ENCODE measurements around the gene MINDY2. TPM values are rescaled to one million over a fixed set of nuclear protein-coding genes. Genes with fewer than 3 reads are reported as not detected.

The MINDY2 gene
- total RNA-seq, 2 donors from 2014 or later, result 13.0 to 16.9 TPM

GRCh38 chr15:58748852-58749531 lies 22.1 kb upstream of the MINDY2 start:
- no peaks in the 10 kb centered on the region for H3K36me3 ChIP-seq
- intact Hi-C loops (cut with DNase I), result no loop called here

GRCh38 chr15:58749532-58750337 lies 21.4 kb upstream of the MINDY2 start, which contains the start of gene ADAM10:
ADAM10 (minus strand) TSS chr15:58749707; CDS start chr15:58749534, 173 bp downstream.
- peak; percentile 99 for DNase-seq
- no peaks in the 10 kb centered on the region for H3K9me3 ChIP-seq

More at GRCh38 chr15:58748852-58749531, 22.1 kb upstream of the MINDY2 start:
- Histone ChIP-seq H3K9me3 (no peaks in the 10 kb centered on the region), H3K27ac (peak overlapping the region; percentile 97), H3K4me3 (peak overlapping the region; percentile 67), H3K9ac (ENCODE audit: low read depth in 2 of 2, low read length in 2 of 2) (peak overlapping the region; percentile 87 to 96), H3K4me1 (no peaks in the 10 kb centered on the region), H3K27me3 (no peaks in the 10 kb centered on the region)
- DNase-seq, result peak; percentile 61
- no peak for TF ChIP-seq CTCF (IDR thresholded peaks at IDR 0.05)

GRCh38 chr15:58752716-58753115 lies 18.4 kb upstream of the MINDY2 start:
- H3K9ac ChIP-seq (ENCODE audit: low read depth in 2 of 2, low read length in 2 of 2), result no peak overlapping the region
- H3K4me1 ChIP-seq, result no peaks in the 10 kb centered on the region
- H3K4me3 ChIP-seq, result no peak overlapping the region
- no peaks in the 10 kb centered on the region for H3K9me3 ChIP-seq
- no peaks in the 10 kb centered on the region for H3K36me3 ChIP-seq
- no peak for TF ChIP-seq CTCF (IDR thresholded peaks at IDR 0.05)
- H3K27ac ChIP-seq, result no peak overlapping the region
- intact Hi-C loops (cut with DNase I), result loop anchor here (10.0 kb wide), 1 partner anchor 478 kb away; no protein-coding TSS in a partner anchor
- no peaks in the 10 kb centered on the region for H3K27me3 ChIP-seq
- no peak for DNase-seq

More at GRCh38 chr15:58749532-58750337, 21.4 kb upstream of the MINDY2 start, which contains the start of gene ADAM10:
- peak within 1 kb of the TSS; percentile 67 for H3K4me3 ChIP-seq
- H3K36me3 ChIP-seq, result no peaks in the 10 kb centered on the region
- H3K27ac ChIP-seq, result peak within 1 kb of the TSS; percentile 97
- no peaks in the 10 kb centered on the region for H3K4me1 ChIP-seq
- no peaks in the 10 kb centered on the region for H3K27me3 ChIP-seq
- TF ChIP-seq CTCF (IDR thresholded peaks at IDR 0.05), result no peak
- peak within 1 kb of the TSS; percentile 87 to 96 for H3K9ac ChIP-seq (ENCODE audit: low read depth in 2 of 2, low read length in 2 of 2)
- intact Hi-C loops (cut with DNase I), result loop anchor here (10.0 kb wide), 1 partner anchor 475 kb away; no protein-coding TSS in a partner anchor

GRCh38 chr15:58755350-58755749 lies 15.8 kb upstream of the MINDY2 start:
- no peak for DNase-seq
- no peak for TF ChIP-seq CTCF (IDR thresholded peaks at IDR 0.05)
- Histone ChIP-seq H3K27me3 (no peaks in the 10 kb centered on the region), H3K36me3 (no peaks in the 10 kb centered on the region), H3K9me3 (no peaks in the 10 kb centered on the region), H3K9ac (ENCODE audit: low read depth in 2 of 2, low read length in 2 of 2) (no peak overlapping the region), H3K4me1 (no peaks in the 10 kb centered on the region), H3K4me3 (no peak overlapping the region), H3K27ac (no peak overlapping the region)
- intact Hi-C loops (cut with DNase I), result loop anchor here (10.0 kb wide), 1 partner anchor 481 kb away; no protein-coding TSS in a partner anchor

GRCh38 chr15:58755956-58756355 lies 15.1 kb upstream of the MINDY2 start:
- intact Hi-C loops (cut with DNase I), result loop anchor here (10.0 kb wide), 1 partner anchor 481 kb away; no protein-coding TSS in a partner anchor

More at GRCh38 chr15:58755956-58756355, 15.1 kb upstream of the MINDY2 start:
- no peaks in the 10 kb centered on the region for H3K27me3 ChIP-seq
- H3K4me3 ChIP-seq, result no peak overlapping the region
- no peaks in the 10 kb centered on the region for H3K9me3 ChIP-seq
- no peak for TF ChIP-seq CTCF (IDR thresholded peaks at IDR 0.05)
- no peaks in the 10 kb centered on the region for H3K36me3 ChIP-seq
- H3K9ac ChIP-seq (ENCODE audit: low read depth in 2 of 2, low read length in 2 of 2), result no peak overlapping the region
- no peak for DNase-seq
- H3K27ac ChIP-seq, result no peak overlapping the region
- no peaks in the 10 kb centered on the region for H3K4me1 ChIP-seq
